A549 (cell line): ENCODE data around the gene NEDD9. TPM values are rescaled to one million over a fixed set of nuclear protein-coding genes. Genes with fewer than 3 reads are reported as not detected.

Experiments used
- ATAC-seq, 2 experiments: fragments of 200-7000 bp in 1 of 2; fragments of >200 bp in 1 of 2; cut with Nextera tagmentation in 1 of 2; cut with Tn5 transposase in 1 of 2; 3 replicates each; pipeline versions ENCODE4 v1.8.0 to v1.9.1; 2018 to 2020; ENCODE audit warnings: mild to moderate bottlenecking in 1 of 2, moderate library complexity in 1 of 2
- CTCF ChIA-PET: fragments of 300-600 bp; sonication (Branson Sonifier 250); formaldehyde crosslinking; extraction: SDS; loops from one replicate; lab custom pipeline; 2021; ENCODE audit warnings: antibody characterized with exemption, inconsistent platforms; lab: Yijun Ruan, JAX
- POLR2A ChIA-PET: fragments of 350-600 bp; formaldehyde crosslinking; extraction: SDS; loops from one replicate; lab custom pipeline; 2021; ENCODE audit warnings: antibody characterized with exemption, inconsistent platforms; lab: Yijun Ruan, JAX
- DNase-seq, 2 experiments: peaks; one replicate each; pipeline versions ENCODE4 v3.0.0 to v3.0.0-alpha.2; 2011 to 2016; ENCODE audit warnings: low read depth in 1 of 2, low spot score in 1 of 2
- FAIRE-seq: peaks from 2 replicates; lab custom pipeline; 2011; peaks lifted over from hg19 to GRCh38; lab: Jason Lieb, UNC
- H3K27ac ChIP-seq, 2 experiments: fragments of >200 bp; sonication (Bioruptor Twin); formaldehyde crosslinking; 3 replicates each; pipeline ENCODE4 v1.5.1; 2016 to 2017
- H3K4me1 ChIP-seq: fragments of >200 bp; sonication (Bioruptor Twin); formaldehyde crosslinking; 3 replicates; pipeline ENCODE4 v1.6.1; 2016
- H3K4me2 ChIP-seq: fragments of >200 bp; sonication (Bioruptor Twin); formaldehyde crosslinking; 3 replicates; pipeline ENCODE4 v1.6.1; 2016
- H3K4me3 ChIP-seq: fragments of >200 bp; sonication (Bioruptor Twin); formaldehyde crosslinking; 3 replicates; pipeline ENCODE4 v1.5.1; 2016
- H3K9me3 ChIP-seq: fragments of >200 bp; sonication (Bioruptor Twin); formaldehyde crosslinking; 3 replicates; pipeline ENCODE4 v1.6.1; 2016
- BCL3 ChIP-seq: fragments of >200 bp; sonication (Bioruptor Twin); formaldehyde crosslinking; IDR thresholded peaks from 3 replicates; pipeline ENCODE4 v1.6.1; 2016
- CBX8 ChIP-seq: fragments of 200-600 bp; sonication (generic); IDR thresholded peaks from 2 replicates; pipeline ENCODE4 v1.6.1; 2016
- CEBPB ChIP-seq, 2 experiments: fragments of >200 bp in 1 of 2; sonication (Bioruptor Twin) in 1 of 2; formaldehyde crosslinking in 1 of 2; IDR thresholded peaks; 2 replicates each; pipeline ENCODE4 v1.6.1; 2012 to 2016
- CHD4 ChIP-seq: fragments of 200-600 bp; sonication (generic); IDR thresholded peaks from 2 replicates; pipeline ENCODE4 v1.6.1; 2016; ENCODE audit warnings: antibody characterized with exemption, mild to moderate bottlenecking, borderline replicate concordance
- E2F6 ChIP-seq: IDR thresholded peaks from 2 replicates; pipeline ENCODE4 v1.6.1; 2012; ENCODE audit warnings: low read depth, borderline replicate concordance
- EHF ChIP-seq: fragments of 250-450 bp; sonication (Bioruptor Pico); IDR thresholded peaks from 2 replicates; pipeline ENCODE4 v1.5.0; 2020; ENCODE audit warnings: mild to moderate bottlenecking
- EP300 ChIP-seq, 2 experiments: fragments of >200 bp; sonication (Bioruptor Twin); formaldehyde crosslinking; IDR thresholded peaks; 2 replicates in 1 of 2; 3 replicates in 1 of 2; pipeline ENCODE4 v1.6.1; 2016 to 2017
- ESRRA ChIP-seq: fragments of 150-350 bp; IDR thresholded peaks from 2 replicates; pipeline ENCODE4 v1.6.1; 2014; ENCODE audit warnings: mild to moderate bottlenecking, low read length, borderline replicate concordance
- FOSL2 ChIP-seq, 2 experiments: fragments of 450-650 bp in 1 of 2; fragments of >200 bp in 1 of 2; sonication (Bioruptor Twin) in 1 of 2; formaldehyde crosslinking; IDR thresholded peaks; 2 replicates each; pipeline versions ENCODE4 v1.5.0 to v1.6.1; 2016 to 2020; ENCODE audit warnings: mild to moderate bottlenecking in 1 of 2, moderate library complexity in 1 of 2
- HDAC2 ChIP-seq: fragments of 200-600 bp; sonication (generic); IDR thresholded peaks from 2 replicates; pipeline ENCODE4 v1.6.1; 2016
- HES2 ChIP-seq: fragments of >200 bp; sonication (Bioruptor Twin); formaldehyde crosslinking; IDR thresholded peaks from 2 replicates; pipeline ENCODE4 v1.6.1; 2016
- HEYL ChIP-seq: fragments of 250-450 bp; sonication (Bioruptor Pico); IDR thresholded peaks from 2 replicates; pipeline ENCODE4 v1.8.0; 2021; ENCODE audit warnings: mild to moderate bottlenecking, moderate library complexity
- HOXA7 ChIP-seq: fragments of 250-450 bp; sonication (Bioruptor Pico); IDR thresholded peaks from 2 replicates; pipeline ENCODE4 v1.5.0; 2020; ENCODE audit warnings: mild to moderate bottlenecking, moderate library complexity
- HOXB13 ChIP-seq: fragments of 250-450 bp; sonication (Bioruptor Pico); IDR thresholded peaks from 2 replicates; pipeline ENCODE4 v1.5.0; 2020; ENCODE audit warnings: low read depth, mild to moderate bottlenecking, moderate library complexity
- HOXB5 ChIP-seq: fragments of 250-450 bp; sonication (Bioruptor Pico); IDR thresholded peaks from 2 replicates; pipeline ENCODE4 v1.5.0; 2020; ENCODE audit warnings: mild to moderate bottlenecking, moderate library complexity
- JUN ChIP-seq, 2 experiments: fragments of >200 bp; sonication (Bioruptor Twin); formaldehyde crosslinking; IDR thresholded peaks; 2 replicates in 1 of 2; 3 replicates in 1 of 2; pipeline ENCODE4 v1.6.1; 2016 to 2017
- JUNB ChIP-seq: fragments of >200 bp; sonication (Bioruptor Twin); formaldehyde crosslinking; IDR thresholded peaks from 2 replicates; pipeline ENCODE4 v1.6.1; 2016
- MAFK ChIP-seq: fragments of 450-650 bp; IDR thresholded peaks from 2 replicates; pipeline ENCODE4 v1.6.1; 2014; ENCODE audit not compliant: partially characterized antibody
- MAX ChIP-seq: IDR thresholded peaks from 2 replicates; pipeline ENCODE4 v1.6.1; 2012
- NFE2L2 ChIP-seq: fragments of 150-350 bp; conservative IDR thresholded peaks from 2 replicates; pipeline ENCODE4 v1.6.1; 2014; ENCODE audit warnings: low read length
- PBX3 ChIP-seq: IDR thresholded peaks from 2 replicates; pipeline ENCODE4 v1.6.1; 2012
- PHF8 ChIP-seq: fragments of 200-600 bp; sonication (generic); IDR thresholded peaks from 2 replicates; pipeline ENCODE4 v1.6.1; 2016; ENCODE audit warnings: low read depth, mild to moderate bottlenecking, antibody characterized with exemption, moderate library complexity, borderline replicate concordance
- RARB ChIP-seq: fragments of 250-450 bp; sonication (Bioruptor Pico); IDR thresholded peaks from 2 replicates; pipeline ENCODE4 v1.8.0; 2021; ENCODE audit warnings: mild to moderate bottlenecking, moderate library complexity
- RCOR1 ChIP-seq: fragments of 150-350 bp; IDR thresholded peaks from 2 replicates; pipeline ENCODE4 v1.6.1; 2014; ENCODE audit warnings: antibody characterized with exemption, low read length, low read depth
- RFX5 ChIP-seq: fragments of 450-650 bp; IDR thresholded peaks from 2 replicates; pipeline ENCODE4 v1.7.1; 2014; ENCODE audit warnings: antibody characterized with exemption, mild to moderate bottlenecking, moderate library complexity
- SMC3 ChIP-seq: fragments of >200 bp; sonication (Bioruptor Twin); formaldehyde crosslinking; IDR thresholded peaks from 3 replicates; pipeline ENCODE4 v1.6.1; 2018; ENCODE audit warnings: inconsistent platforms
- SREBF2 ChIP-seq: fragments of 450-650 bp; IDR thresholded peaks from 2 replicates; pipeline ENCODE4 v1.6.1; 2014; ENCODE audit warnings: mild to moderate bottlenecking, moderate library complexity
- TFCP2L1 ChIP-seq: fragments of 250-450 bp; sonication (Bioruptor Pico); IDR thresholded peaks from 2 replicates; pipeline ENCODE4 v1.5.0; 2021; ENCODE audit warnings: mild to moderate bottlenecking
- TP53 ChIP-seq: fragments of 250-450 bp; sonication (Bioruptor Pico); IDR thresholded peaks from 2 replicates; pipeline ENCODE4 v1.5.0; 2021; ENCODE audit warnings: mild to moderate bottlenecking, moderate library complexity
- USF2 ChIP-seq: fragments of 450-650 bp; IDR thresholded peaks from 2 replicates; pipeline ENCODE4 v1.6.1; 2014; ENCODE audit warnings: antibody characterized with exemption
- ZNF302 ChIP-seq: fragments of 250-450 bp; sonication (Bioruptor Pico); IDR thresholded peaks from 2 replicates; pipeline ENCODE4 v1.9.0; 2021; ENCODE audit warnings: inconsistent platforms, mild to moderate bottlenecking, moderate library complexity
- WGBS: methylation state at CpG from one replicate; pipeline ENCODE4 v1.1.6; 2017; ENCODE audit errors: missing lambda C conversion rate; 5-methylcytosine and 5-hydroxymethylcytosine counted together
- polyA plus RNA-seq, 4 experiments: library from polyadenylated mRNA; depleted of rRNA in 3 of 4; stranded (reverse); fragments of >200 nt; fragmentation: RNase III in 1 of 4; extraction: RNeasy Plus Mini Kit Qiagen cat#74134 plus additional on column Dnase treatment in 1 of 4; gene quantifications; 2 replicates in 3 of 4; 3 replicates in 1 of 4; pipeline ENCODE4 v1.2.3, GENCODE V29; 2011 to 2017

The NEDD9 gene
- polyA plus RNA-seq, 2 of the 4 experiments (the other 2 are of a cell fraction): 46.7 to 79.6 TPM

GRCh38 chr6:11208267-11208666 is 24.2 kb downstream of the NEDD9 start:
- no peak for TF ChIP-seq PBX3
- no peak for TF ChIP-seq CBX8
- TF ChIP-seq EHF (CRISPR knock-in tag): 0 out of 2 replicates have a peak, but pooled peaks have one; percentile 38
- TF ChIP-seq HOXB13: peak; percentile 38; the same call in 1 of the 2 replicates
- no peak for TF ChIP-seq SREBF2
- Histone ChIP-seq H3K4me3 (no peak overlapping the region), H3K4me1 (peaks cover 96% of the 10 kb centered on the region), H3K9me3 (no peaks in the 10 kb centered on the region), H3K4me2 (peak overlapping the region; percentile 92), H3K27ac (peak overlapping the region; percentile 94 to 98)
- WGBS: 79% methylated on average over 3 of the region's 3 CpGs
- no peak for FAIRE-seq
- ChIA-PET POLR2A (interaction anchor here (0.5 to 2.1 kb wide), 2 partner anchors 9 to 156 kb away, joined by 4 to 5 read pairs; no protein-coding TSS in a partner anchor), CTCF (interaction anchor here (1.0 to 13.0 kb wide), 2 partner anchors 289 to 335 kb away, joined by 3 to 66 read pairs; no protein-coding TSS in a partner anchor)
- no peak for ATAC-seq
- no peak for DNase-seq

GRCh38 chr6:11207199-11207968 is 25.1 kb downstream of the NEDD9 start:
- peak overlapping the region; percentile 92 for H3K4me2 ChIP-seq
- TF ChIP-seq MAFK: peak; percentile 99
- peak; percentile 98 to 99 for TF ChIP-seq JUN (IDR thresholded peaks at IDR 0.05)
- peak; percentile 99 for TF ChIP-seq EP300 (IDR thresholded peaks at IDR 0.05)
- TF ChIP-seq USF2: no peak
- no peak for TF ChIP-seq TP53
- TF ChIP-seq BCL3: peak; percentile 98
- 0 out of 2 replicates have a peak, but pooled peaks have one; percentile 17 for TF ChIP-seq EHF (CRISPR knock-in tag)
- TF ChIP-seq HOXA7 (CRISPR knock-in tag): 0 out of 2 replicates have a peak, but pooled peaks have one; percentile 5
- TF ChIP-seq TFCP2L1 (CRISPR knock-in tag): no peak
- no peak for TF ChIP-seq CHD4
- 0 out of 2 replicates have a peak, but pooled peaks have one; percentile 1 for TF ChIP-seq NFE2L2
- TF ChIP-seq RFX5: no peak
- peak; percentile 95 for TF ChIP-seq FOSL2 (IDR thresholded peaks at IDR 0.05)
- TF ChIP-seq FOSL2 (CRISPR knock-in tag; IDR thresholded peaks at IDR 0.05): peak; percentile 98
- TF ChIP-seq E2F6: no peak
- peak; percentile 99 for TF ChIP-seq JUNB
- TF ChIP-seq SMC3: peak; percentile 48
- peak; percentile 89; the same call in 1 of the 2 replicates for TF ChIP-seq HEYL
- peak; percentile 90 for TF ChIP-seq MAX
- peak; percentile 92 for TF ChIP-seq RARB (CRISPR knock-in tag)
- no peak for TF ChIP-seq RCOR1
- no peak for TF ChIP-seq ESRRA
- TF ChIP-seq HDAC2: no peak
- TF ChIP-seq HES2: peak; percentile 89
- TF ChIP-seq PHF8: no peak
- TF ChIP-seq HOXB13: 0 out of 2 replicates have a peak, but pooled peaks have one; percentile 28
- peak; percentile 74; the same call in 1 of the 2 replicates for TF ChIP-seq PBX3
- TF ChIP-seq CEBPB (IDR thresholded peaks at IDR 0.05): peak; percentile 99 to 100
- TF ChIP-seq ZNF302 (CRISPR knock-in tag): no peak
- peak; percentile 20 for TF ChIP-seq HOXB5 (CRISPR knock-in tag)

More at GRCh38 chr6:11207199-11207968, 25.1 kb downstream of the NEDD9 start:
- Histone ChIP-seq H3K27ac (peak overlapping the region; percentile 94 to 98), H3K4me3 (no peak overlapping the region), H3K9me3 (no peaks in the 10 kb centered on the region), H3K4me1 (peaks cover 96% of the 10 kb centered on the region)
- ChIA-PET POLR2A (interaction anchor here (0.7 to 2.1 kb wide), 10 partner anchors 10 to 225 kb away, joined by 3 to 12 read pairs (median 4); partner anchors contain the start of genes NEDD9 and SMIM13), CTCF (interaction anchor here (1.0 to 13.0 kb wide), 3 partner anchors 56 to 335 kb away, joined by 3 to 66 read pairs (median 3); no protein-coding TSS in a partner anchor)
- 39% methylated on average over 5 of the region's 5 CpGs for WGBS
- peak; percentile 97 for FAIRE-seq
- DNase-seq: peak; percentile 58 to 98
- peak; percentile 75 to 79 for ATAC-seq
